Measurements from ENCODE around the gene MRPL55.
A peak's percentile ranks its signal among the peaks of the same experiment; 100 is the strongest.

MRPL55 gene

GRCh38 chr1:228083871-228084278 is 25.2 kb downstream of the MRPL55 start:
- no peak for DNase-seq

- DNase-seq = peak; percentile 66
These were observed 25.9 kb downstream of the MRPL55 start for GRCh38 chr1:228082918-228083870.

GRCh38 chr1:228082214-228082917 is 26.7 kb downstream of the MRPL55 start, which contains the start of gene ARF1:
ARF1 (plus strand) TSS chr1:228082708; CDS start chr1:228097115, 14,407 bp downstream.
- DNase-seq = peak; percentile 98

- peak; percentile 60 for DNase-seq
These were observed 27.4 kb downstream of the MRPL55 start for GRCh38 chr1:228081578-228082213.

- no peak for DNase-seq
These were observed 28.0 kb downstream of the MRPL55 start for GRCh38 chr1:228081144-228081543.

GRCh38 chr1:228079601-228080263 is 29.4 kb downstream of the MRPL55 start:
- DNase-seq = no peak

- DNase-seq = no peak
These were observed 30.1 kb downstream of the MRPL55 start for GRCh38 chr1:228079013-228079412.

- no peak for DNase-seq
These were observed 31.4 kb downstream of the MRPL55 start for GRCh38 chr1:228077565-228078330.

- peak; percentile 11 for DNase-seq
These were observed 32.2 kb downstream of the MRPL55 start for GRCh38 chr1:228076796-228077430.

GRCh38 chr1:228075801-228076271 is 33.3 kb downstream of the MRPL55 start:
- DNase-seq = no peak

- DNase-seq = peak; percentile 39
These were observed 34.0 kb downstream of the MRPL55 start for GRCh38 chr1:228074954-228075730.

GRCh38 chr1:228073857-228074545 is 35.1 kb downstream of the MRPL55 start:
- DNase-seq = peak; percentile 90

- DNase-seq = no peak
These were observed 35.8 kb downstream of the MRPL55 start for GRCh38 chr1:228073061-228073856.

- DNase-seq = no peak
These were observed 36.4 kb downstream of the MRPL55 start for GRCh38 chr1:228072658-228073043.

GRCh38 chr1:228071839-228072657 is 37.1 kb downstream of the MRPL55 start:
- DNase-seq = no peak

- DNase-seq = no peak
These were observed 38.2 kb downstream of the MRPL55 start for GRCh38 chr1:228070851-228071250.

GRCh38 chr1:228070173-228070572 is 38.9 kb downstream of the MRPL55 start:
- no peak for DNase-seq

GRCh38 chr1:228068359-228068758 is 40.7 kb downstream of the MRPL55 start:
- DNase-seq = no peak

Data from NCI-H69 (cell line).